Measurements from ENCODE around the gene SDHA.
"Not testable (repeated sequence)": the region's sequence is repeated elsewhere in the genome, so short reads cannot be mapped to it uniquely, and the experiment has no call there.

The SDHA gene

GRCh38 chr5:243683-244367 is 25.7 kb downstream of the SDHA start:
- not testable (repeated sequence) for H3K4me3 ChIP-seq (ENCODE audit: low read depth, low read length); DNase-seq (ENCODE audit: low read depth)

- not testable (repeated sequence) for H3K4me3 ChIP-seq (ENCODE audit: low read depth, low read length); DNase-seq (ENCODE audit: low read depth)
Measured at GRCh38 chr5:245717-246116, 27.6 kb downstream of the SDHA start.

GRCh38 chr5:250396-250795 is 32.3 kb downstream of the SDHA start:
- not testable (repeated sequence) for H3K4me3 ChIP-seq (ENCODE audit: low read depth, low read length); DNase-seq (ENCODE audit: low read depth)

- H3K4me3 ChIP-seq (ENCODE audit: low read depth, low read length); DNase-seq (ENCODE audit: low read depth): not testable (repeated sequence)
Measured at GRCh38 chr5:251016-251415, 32.9 kb downstream of the SDHA start.

GRCh38 chr5:251538-251937 is 33.4 kb downstream of the SDHA start:
- not testable (repeated sequence) for H3K4me3 ChIP-seq (ENCODE audit: low read depth, low read length); DNase-seq (ENCODE audit: low read depth)

- H3K4me3 ChIP-seq (ENCODE audit: low read depth, low read length); DNase-seq (ENCODE audit: low read depth): not testable (repeated sequence)
Measured at GRCh38 chr5:251975-252374, 33.9 kb downstream of the SDHA start.

GRCh38 chr5:252546-252945 is 34.4 kb downstream of the SDHA start:
- H3K4me3 ChIP-seq (ENCODE audit: low read depth, low read length), result peak overlapping the region; percentile 32
- peak; percentile 41 for DNase-seq (ENCODE audit: low read depth)
- no peak for TF ChIP-seq CTCF (IDR thresholded peaks at IDR 0.05; ENCODE audit: control insufficient read depth, extremely low read depth, insufficient read depth)

- not testable (repeated sequence) for H3K4me3 ChIP-seq (ENCODE audit: low read depth, low read length); DNase-seq (ENCODE audit: low read depth)
Measured at GRCh38 chr5:254322-254721, 36.2 kb downstream of the SDHA start.

- not testable (repeated sequence) for DNase-seq (ENCODE audit: low read depth)
Measured at GRCh38 chr5:255116-255515, 37.0 kb downstream of the SDHA start.

GRCh38 chr5:256347-256746 is 38.2 kb downstream of the SDHA start:
- DNase-seq (ENCODE audit: low read depth); H3K4me3 ChIP-seq (ENCODE audit: low read depth, low read length): not testable (repeated sequence)

More at GRCh38 chr5:255116-255515, 37.0 kb downstream of the SDHA start:
- not testable (repeated sequence) for H3K4me3 ChIP-seq (ENCODE audit: low read depth, low read length)

- no peak for DNase-seq (ENCODE audit: low read depth)
- TF ChIP-seq CTCF (IDR thresholded peaks at IDR 0.05; ENCODE audit: control insufficient read depth, extremely low read depth, insufficient read depth), result no peak
- H3K4me3 ChIP-seq (ENCODE audit: low read depth, low read length), result no peak overlapping the region
Measured at GRCh38 chr5:257148-257547, 39.0 kb downstream of the SDHA start.

GRCh38 chr5:263275-263974 is 45.3 kb downstream of the SDHA start:
- DNase-seq (ENCODE audit: low read depth); H3K4me3 ChIP-seq (ENCODE audit: low read depth, low read length): not testable (repeated sequence)

Measured in LNCaP clone FGC (cell line).